Measurements from ENCODE around the gene PDE6H. TPM values are rescaled to one million over a fixed set of nuclear protein-coding genes. Genes with fewer than 3 reads are reported as not detected.
A peak's percentile ranks its signal among the peaks of the same experiment; 100 is the strongest.

Gene PDE6H
- total RNA-seq, 1 donor from 2014 or later = not detected

DNA sequence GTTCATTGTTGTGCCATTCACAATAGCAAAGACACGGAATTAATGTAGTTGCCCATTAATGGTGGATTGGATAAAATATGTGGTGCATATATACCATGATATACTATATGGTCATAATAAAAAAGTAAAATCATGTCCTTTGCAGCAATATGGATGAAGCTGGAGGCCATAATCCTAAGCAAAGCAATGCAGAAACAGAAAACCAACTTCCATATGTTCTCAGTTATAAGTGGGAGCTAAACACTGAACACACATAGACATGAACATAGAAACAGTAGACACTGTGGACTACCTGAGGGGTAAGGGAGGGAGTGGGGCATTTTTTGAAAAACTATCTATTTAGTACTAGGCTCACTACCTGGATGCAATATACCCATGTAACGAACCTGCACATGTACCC, 31.5 kb upstream of the PDE6H start:
- Mint-ChIP-seq H3K27me3 (no peaks in the 10 kb centered on the region), H3K9me3 (no peaks in the 10 kb centered on the region), H3K36me3 (ENCODE audit: low read depth) (peaks cover 74% of the 10 kb centered on the region), H3K4me3 (no peak overlapping the region), H3K27ac (no peak overlapping the region), H3K4me1 (peaks cover 27% of the 10 kb centered on the region)
- DNase-seq = peak; percentile 45
- intact Hi-C loops (cut with micrococcal nuclease) = loop anchor here (2.0 kb wide), 1 partner anchor 53 kb away; no protein-coding TSS in a partner anchor

DNA sequence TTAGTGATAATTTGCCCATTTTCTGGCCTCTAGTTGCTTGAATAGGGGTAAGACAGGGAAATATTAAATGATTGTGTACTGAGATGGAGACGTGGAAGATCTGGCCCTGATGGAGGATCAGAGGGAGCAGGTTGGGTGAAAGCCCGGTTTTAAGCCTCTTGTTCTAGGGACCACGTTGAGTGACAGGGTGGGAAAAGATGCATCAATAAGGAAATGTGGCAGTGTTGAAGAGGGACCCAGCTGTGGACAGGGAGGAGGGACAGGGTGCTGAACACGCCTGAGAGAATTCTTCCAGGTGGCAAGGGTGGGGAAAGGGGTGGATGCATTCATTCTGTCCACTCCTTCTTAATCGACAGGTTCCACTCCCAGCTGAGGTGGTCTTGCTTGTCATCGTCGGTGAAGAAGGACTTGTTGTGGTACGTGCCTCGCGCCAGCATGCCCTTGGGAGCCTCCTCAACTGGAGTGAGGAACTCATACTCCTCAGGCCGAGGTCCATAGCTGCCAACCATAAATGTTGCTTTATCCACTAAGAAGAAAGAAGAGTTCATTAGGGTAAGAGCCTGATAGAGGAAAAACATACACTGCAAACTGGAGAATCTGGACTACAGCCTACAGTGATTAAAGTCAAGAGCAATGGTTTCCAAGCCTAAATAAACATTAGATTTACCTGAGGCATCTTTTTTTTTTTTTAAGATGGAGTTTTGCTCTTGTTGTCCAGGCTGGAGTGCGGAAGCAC, 30.5 kb upstream of the PDE6H start:
- Mint-ChIP-seq H3K4me1 (peaks cover 34% of the 10 kb centered on the region), H3K36me3 (ENCODE audit: low read depth) (peaks cover 76% of the 10 kb centered on the region), H3K27ac (peak overlapping the region; percentile 0), H3K9me3 (no peaks in the 10 kb centered on the region), H3K4me3 (no peak overlapping the region), H3K27me3 (no peaks in the 10 kb centered on the region)
- intact Hi-C loops (cut with micrococcal nuclease) = no loop called here
- DNase-seq = peak; percentile 52

DNA sequence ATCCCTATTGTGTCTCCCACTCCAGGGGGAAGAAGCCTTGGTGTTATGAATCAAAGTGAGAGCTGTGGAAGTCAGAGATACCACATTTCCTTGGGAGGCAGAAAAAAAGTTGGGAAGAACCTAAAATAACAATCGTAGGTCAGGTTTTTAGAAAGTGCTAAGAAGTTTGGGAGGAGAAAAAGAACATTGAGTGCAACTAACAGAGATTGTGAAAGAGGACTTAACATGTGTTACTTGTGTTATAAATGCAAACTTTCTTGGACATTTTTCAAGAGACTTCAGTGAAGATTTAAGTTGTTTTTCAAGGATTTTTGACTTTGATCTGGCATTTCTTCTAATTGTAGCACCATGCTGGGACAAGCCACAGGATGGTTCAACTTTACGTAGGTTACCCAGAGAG, 26.7 kb upstream of the PDE6H start:
- H3K27me3 Mint-ChIP-seq = no peaks in the 10 kb centered on the region
- DNase-seq = no peak
- intact Hi-C loops (cut with micrococcal nuclease) = no loop called here
- peak overlapping the region; percentile 70 for H3K27ac Mint-ChIP-seq
- peaks cover 82% of the 10 kb centered on the region for H3K36me3 Mint-ChIP-seq (ENCODE audit: low read depth)
- H3K4me3 Mint-ChIP-seq = peak overlapping the region; percentile 15
- H3K4me1 Mint-ChIP-seq = peaks cover 53% of the 10 kb centered on the region
- no peaks in the 10 kb centered on the region for H3K9me3 Mint-ChIP-seq

DNA sequence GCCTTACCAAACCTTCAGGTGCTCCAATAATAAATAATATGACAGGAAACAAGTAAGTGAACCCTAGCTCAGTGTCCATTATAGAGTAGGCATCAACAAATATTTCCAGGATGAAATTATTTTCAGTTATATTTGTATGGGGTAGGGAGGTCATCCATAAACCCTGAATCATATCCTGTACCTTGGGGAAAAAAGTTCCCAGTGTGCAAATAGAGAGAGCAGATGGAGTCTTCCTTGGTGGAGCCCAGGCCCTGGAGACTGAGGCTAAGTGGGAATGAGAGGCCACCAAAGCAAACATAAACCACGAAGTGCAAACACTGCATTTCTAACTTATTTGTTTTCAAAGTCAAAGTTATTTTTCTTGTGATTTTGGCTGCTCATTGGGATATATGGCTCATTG, 26.0 kb upstream of the PDE6H start:
- Mint-ChIP-seq H3K36me3 (ENCODE audit: low read depth) (peaks cover 78% of the 10 kb centered on the region), H3K27ac (peak overlapping the region; percentile 89), H3K9me3 (no peaks in the 10 kb centered on the region), H3K4me1 (peaks cover 59% of the 10 kb centered on the region), H3K4me3 (peak overlapping the region; percentile 73), H3K27me3 (no peaks in the 10 kb centered on the region)
- intact Hi-C loops (cut with micrococcal nuclease) = no loop called here
- no peak for DNase-seq

DNA sequence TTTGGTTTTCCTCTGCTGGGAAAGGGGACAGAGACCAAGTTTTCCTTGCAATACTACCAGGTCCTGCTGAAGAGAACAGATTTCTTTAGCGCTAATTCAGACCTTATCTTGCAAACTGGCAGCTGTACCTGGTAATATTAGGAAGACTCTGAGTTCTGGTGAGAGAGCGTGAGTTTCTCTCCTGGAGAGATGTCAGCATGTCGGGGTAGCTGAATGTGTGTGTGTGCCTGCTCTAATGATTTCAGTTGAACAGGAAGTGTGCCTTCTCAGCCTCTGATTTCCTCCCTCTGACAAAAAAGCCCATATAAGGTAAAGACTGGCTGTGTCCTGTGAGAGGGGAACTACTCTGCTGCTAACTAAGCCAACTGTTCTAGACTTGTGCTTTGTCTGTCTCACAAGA, 24.2 kb upstream of the PDE6H start:
- H3K27ac Mint-ChIP-seq = peak overlapping the region; percentile 95
- no peaks in the 10 kb centered on the region for H3K9me3 Mint-ChIP-seq
- peaks cover 74% of the 10 kb centered on the region for H3K4me1 Mint-ChIP-seq
- peaks cover 65% of the 10 kb centered on the region for H3K36me3 Mint-ChIP-seq (ENCODE audit: low read depth)
- peak overlapping the region; percentile 79 for H3K4me3 Mint-ChIP-seq
- intact Hi-C loops (cut with micrococcal nuclease) = loop anchor here (1.0 kb wide), 1 partner anchor 13 kb away; the partner anchor contains the start of gene ARHGDIB
- peak; percentile 89 for DNase-seq
- no peaks in the 10 kb centered on the region for H3K27me3 Mint-ChIP-seq

DNA sequence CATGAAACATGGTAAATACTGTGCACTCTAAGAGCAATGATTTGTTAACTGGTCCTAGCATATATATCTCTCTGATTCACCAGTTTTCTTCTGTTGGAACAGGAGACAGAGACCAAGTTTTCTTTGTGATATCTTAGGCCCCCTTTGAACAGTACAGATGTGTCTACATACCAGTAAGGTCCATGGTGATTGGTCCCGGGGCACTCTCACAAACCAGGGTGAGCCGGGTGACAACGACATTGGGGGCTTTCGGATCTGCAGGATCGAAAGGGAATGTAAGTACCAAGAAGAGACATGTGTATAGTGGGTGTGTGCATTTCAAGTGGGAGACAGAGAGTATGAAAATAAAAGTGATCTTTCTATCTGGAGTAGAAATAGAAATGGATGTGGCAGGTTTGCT, 23.2 kb upstream of the PDE6H start:
- H3K4me3 Mint-ChIP-seq = peak overlapping the region; percentile 79
- peaks cover 83% of the 10 kb centered on the region for H3K4me1 Mint-ChIP-seq
- intact Hi-C loops (cut with micrococcal nuclease) = loop anchor here (5.0 to 10.0 kb wide), 4 partner anchors 623 to 1845 kb away; partner anchors contain the start of genes GSG1 and STRAP
- H3K9me3 Mint-ChIP-seq = no peaks in the 10 kb centered on the region
- peaks cover 67% of the 10 kb centered on the region for H3K36me3 Mint-ChIP-seq (ENCODE audit: low read depth)
- peak overlapping the region; percentile 95 for H3K27ac Mint-ChIP-seq
- DNase-seq = peak; percentile 63
- H3K27me3 Mint-ChIP-seq = no peaks in the 10 kb centered on the region

DNA sequence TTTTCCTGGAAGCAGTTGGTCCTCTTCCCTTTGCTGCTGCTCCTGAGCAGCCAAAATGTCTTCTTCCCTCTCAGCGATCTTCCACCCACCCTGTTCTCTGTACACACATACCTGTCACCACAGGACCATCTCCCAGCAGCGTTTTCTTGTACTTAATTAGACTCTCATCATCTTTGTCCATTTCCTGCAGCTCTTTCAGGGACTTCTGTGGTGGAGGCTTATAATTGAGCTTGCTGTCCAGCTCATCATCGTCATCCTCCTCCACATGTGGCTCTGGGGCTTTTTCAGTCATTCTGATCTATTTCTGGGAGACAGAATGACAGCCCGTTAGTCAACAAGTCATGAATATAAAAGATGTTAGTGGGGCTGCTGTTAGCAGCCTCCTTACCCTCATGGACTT, 22.4 kb upstream of the PDE6H start:
- Mint-ChIP-seq H3K9me3 (no peaks in the 10 kb centered on the region), H3K27ac (peak overlapping the region; percentile 95), H3K4me3 (peak overlapping the region; percentile 79), H3K27me3 (no peaks in the 10 kb centered on the region), H3K36me3 (ENCODE audit: low read depth) (peaks cover 60% of the 10 kb centered on the region), H3K4me1 (peaks cover 80% of the 10 kb centered on the region)
- intact Hi-C loops (cut with micrococcal nuclease) = loop anchor here (5.0 to 10.0 kb wide), 4 partner anchors 622 to 1846 kb away; partner anchors contain the start of genes GSG1 and STRAP
- peak; percentile 69 for DNase-seq

DNA sequence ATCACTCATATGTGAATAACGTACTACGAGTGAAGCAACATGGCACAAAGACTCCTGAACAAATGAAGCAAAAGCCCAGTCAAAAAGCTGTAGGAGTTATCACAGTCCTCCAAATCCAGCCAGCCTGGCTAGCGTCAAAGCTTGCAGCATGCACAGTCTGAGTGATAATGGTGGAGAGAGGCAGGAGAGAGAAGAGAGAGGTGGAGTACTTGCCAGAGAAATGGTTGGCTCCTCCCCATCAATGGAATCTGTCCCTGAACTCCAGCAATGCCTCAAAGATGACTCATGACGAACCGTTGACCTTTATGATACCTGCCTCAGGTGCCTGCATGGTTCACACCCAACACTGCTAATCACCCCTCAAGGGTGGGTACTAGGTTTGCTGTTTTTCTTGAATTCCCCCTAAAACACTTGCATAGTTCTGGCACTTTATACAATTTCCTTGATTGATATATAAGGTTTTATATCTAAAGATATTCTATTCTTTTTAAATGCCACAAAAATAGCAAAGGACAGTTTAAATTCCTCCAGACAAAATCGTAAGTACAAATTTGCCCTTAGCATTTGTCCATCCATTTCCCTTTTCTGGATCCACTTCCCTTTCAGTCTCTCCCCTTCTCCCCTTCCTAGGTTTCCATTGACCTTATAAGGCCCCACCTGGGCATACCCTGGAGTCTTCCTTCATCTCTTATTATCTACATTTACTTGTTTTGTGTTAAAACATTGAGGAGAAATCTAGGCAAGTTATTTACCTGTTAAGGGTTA, 21.7 kb upstream of the PDE6H start:
- Mint-ChIP-seq H3K4me3 (peak overlapping the region; percentile 75), H3K27me3 (no peaks in the 10 kb centered on the region), H3K9me3 (no peaks in the 10 kb centered on the region), H3K36me3 (ENCODE audit: low read depth) (peaks cover 52% of the 10 kb centered on the region), H3K27ac (peak overlapping the region; percentile 96), H3K4me1 (peaks cover 79% of the 10 kb centered on the region)
- DNase-seq = peak; percentile 67
- intact Hi-C loops (cut with micrococcal nuclease) = loop anchor here (5.0 to 10.0 kb wide), 4 partner anchors 621 to 1846 kb away; partner anchors contain the start of genes GSG1 and STRAP

DNA sequence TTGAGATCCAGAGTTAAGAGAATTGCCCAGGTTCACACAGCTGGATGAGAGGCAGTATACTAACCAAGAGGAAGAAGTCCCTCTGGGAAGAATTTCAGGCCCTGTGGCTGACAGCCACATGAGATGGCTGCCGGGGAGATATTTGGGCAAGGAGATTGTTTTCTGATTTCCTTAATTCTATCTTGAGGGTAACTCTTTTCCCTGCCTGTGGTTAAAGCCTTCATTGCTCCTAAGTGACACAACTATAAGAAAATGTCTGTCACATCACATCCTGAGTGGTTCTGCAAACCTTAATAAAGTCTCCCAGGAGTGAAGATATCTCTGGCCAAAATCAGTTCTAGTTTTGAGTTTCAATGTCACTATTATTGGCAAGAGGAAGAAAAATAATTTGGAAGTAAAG, 21.0 kb upstream of the PDE6H start:
- Mint-ChIP-seq H3K27ac (peak overlapping the region; percentile 96), H3K27me3 (no peaks in the 10 kb centered on the region), H3K4me1 (peaks cover 80% of the 10 kb centered on the region), H3K4me3 (peak overlapping the region; percentile 75), H3K9me3 (no peaks in the 10 kb centered on the region), H3K36me3 (ENCODE audit: low read depth) (peaks cover 48% of the 10 kb centered on the region)
- DNase-seq = peak; percentile 62
- intact Hi-C loops (cut with micrococcal nuclease) = loop anchor here (1.0 to 10.0 kb wide), 7 partner anchors 9 to 1847 kb away; partner anchors contain the start of genes ARHGDIB, GSG1 and STRAP

DNA sequence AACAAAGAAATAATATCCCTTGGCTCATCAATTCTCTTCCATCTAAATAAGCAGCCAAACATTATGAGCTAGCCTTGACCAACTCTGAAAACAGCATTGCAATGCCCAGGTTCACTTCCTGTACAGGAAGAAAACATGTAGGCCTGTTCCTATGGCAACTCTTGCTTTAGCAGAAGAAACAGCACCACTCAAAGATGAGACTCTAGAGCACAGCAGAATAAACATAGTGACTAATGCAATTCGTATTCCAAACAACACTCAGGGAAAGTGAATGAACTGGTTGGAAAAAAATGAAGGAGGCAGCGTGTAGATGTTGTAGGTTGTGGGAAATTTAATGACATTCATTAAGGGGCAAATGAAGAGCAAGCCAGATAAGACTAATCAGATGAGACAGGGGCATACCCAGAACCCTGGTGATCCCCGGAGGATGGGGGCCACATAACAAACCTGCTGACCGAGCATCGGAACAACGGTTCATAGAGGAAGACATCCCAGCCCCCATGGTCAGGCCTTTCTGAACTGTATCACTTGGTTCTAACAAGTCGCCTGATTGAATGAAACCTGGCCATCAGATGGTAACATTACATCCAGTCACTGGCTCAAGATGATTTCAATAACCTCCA, 20.4 kb upstream of the PDE6H start:
- Mint-ChIP-seq H3K27me3 (no peaks in the 10 kb centered on the region), H3K4me1 (peaks cover 80% of the 10 kb centered on the region), H3K36me3 (ENCODE audit: low read depth) (peaks cover 43% of the 10 kb centered on the region), H3K27ac (peak overlapping the region; percentile 96), H3K9me3 (no peaks in the 10 kb centered on the region), H3K4me3 (peak overlapping the region; percentile 75)
- peak; percentile 88 for DNase-seq
- intact Hi-C loops (cut with micrococcal nuclease) = loop anchor here (1.0 to 10.0 kb wide), 7 partner anchors 9 to 1848 kb away; partner anchors contain the start of genes ARHGDIB, GSG1 and STRAP

DNA sequence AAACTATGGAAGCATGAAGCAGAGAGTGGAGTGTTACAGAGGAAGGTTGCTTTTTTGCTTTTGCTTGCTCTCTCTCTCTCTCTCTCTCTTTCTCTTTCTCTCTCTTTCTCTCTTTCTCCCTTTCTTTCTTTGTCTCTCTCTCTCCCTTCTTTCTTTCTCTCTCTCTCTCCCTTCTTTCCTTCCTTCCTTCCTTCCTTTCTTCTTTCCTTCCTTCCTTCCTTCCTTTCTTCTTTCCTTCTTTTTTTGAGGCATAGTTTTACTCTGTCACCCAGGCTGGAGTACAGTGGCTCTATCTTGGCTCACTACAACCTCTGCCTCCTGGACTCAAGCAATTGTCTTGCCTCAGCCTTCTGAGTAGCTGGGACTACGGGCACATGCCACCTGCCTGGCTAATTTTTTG, 19.1 kb upstream of the PDE6H start:
- intact Hi-C loops (cut with micrococcal nuclease) = loop anchor here (2.0 to 10.0 kb wide), 5 partner anchors 587 to 1849 kb away; partner anchors contain the start of genes GSG1 and STRAP
- Mint-ChIP-seq H3K27ac (peak overlapping the region; percentile 96), H3K27me3 (no peaks in the 10 kb centered on the region), H3K9me3 (no peaks in the 10 kb centered on the region), H3K36me3 (ENCODE audit: low read depth) (peaks cover 45% of the 10 kb centered on the region), H3K4me1 (peaks cover 80% of the 10 kb centered on the region), H3K4me3 (peak overlapping the region; percentile 75)
- no peak for DNase-seq

DNA sequence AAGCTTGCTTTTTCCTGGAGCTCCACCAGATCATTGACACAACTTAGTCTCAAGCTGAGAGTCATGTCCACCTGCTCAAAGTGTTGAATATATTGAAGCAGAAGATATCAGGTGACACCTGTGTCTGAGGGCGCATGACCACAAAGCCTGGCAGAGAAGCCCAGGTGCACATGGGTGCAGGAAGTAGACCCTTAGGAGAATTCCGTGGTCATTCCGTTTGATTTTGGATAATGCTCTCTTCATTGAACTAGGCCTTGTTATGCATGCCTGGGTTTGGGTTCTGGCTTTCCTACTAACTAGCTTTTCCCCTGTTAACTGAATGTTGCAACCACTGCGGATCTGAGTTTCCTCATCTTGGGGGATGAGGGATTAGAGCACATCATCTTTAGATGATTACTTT, 18.6 kb upstream of the PDE6H start:
- Mint-ChIP-seq H3K4me3 (peak overlapping the region; percentile 75), H3K27ac (peak overlapping the region; percentile 96), H3K36me3 (ENCODE audit: low read depth) (peaks cover 45% of the 10 kb centered on the region), H3K4me1 (peaks cover 80% of the 10 kb centered on the region), H3K27me3 (no peaks in the 10 kb centered on the region), H3K9me3 (no peaks in the 10 kb centered on the region)
- intact Hi-C loops (cut with micrococcal nuclease) = loop anchor here (5.0 to 10.0 kb wide), 4 partner anchors 618 to 1849 kb away; partner anchors contain the start of genes GSG1 and STRAP
- DNase-seq = peak; percentile 73

Data from activated CD4-positive, alpha-beta T cell treated with anti-CD3 and anti-CD28 coated beads, Interleukin-2, amount 10 ng/mL, durations not matched to agents 24 days and 14 days (primary cell).